ENCODE data around the gene ROR2. TPM values are rescaled to one million over a fixed set of nuclear protein-coding genes. Genes with fewer than 3 reads are reported as not detected.

Gene ROR2
- total and polyA plus RNA-seq, 4 donors: 0.13 to 0.84 (median 0.52) TPM

- WGBS: 76% methylated on average over 3 of the region's 3 CpGs
- TF ChIP-seq FOXA2 (IDR thresholded peaks at IDR 0.05) (no peak), JUND (IDR thresholded peaks at IDR 0.05) (no peak), FOXA1 (IDR thresholded peaks at IDR 0.05) (no peak), RAD21 (IDR thresholded peaks at IDR 0.05) (no peak), EGR1 (IDR thresholded peaks at IDR 0.05; ENCODE audit: low read depth in 2 of 2) (no peak), SP1 (IDR thresholded peaks at IDR 0.05) (no peak), GABPA (IDR thresholded peaks at IDR 0.05 in 1 of 2, conservative IDR thresholded peaks at IDR 0.05 in 1 of 2) (no peak), ATF3 (IDR thresholded peaks at IDR 0.05) (no peak), YY1 (IDR thresholded peaks at IDR 0.05) (no peak), NR2F2 (IDR thresholded peaks at IDR 0.05) (no peak)
- TF ChIP-seq, protein P1, sequence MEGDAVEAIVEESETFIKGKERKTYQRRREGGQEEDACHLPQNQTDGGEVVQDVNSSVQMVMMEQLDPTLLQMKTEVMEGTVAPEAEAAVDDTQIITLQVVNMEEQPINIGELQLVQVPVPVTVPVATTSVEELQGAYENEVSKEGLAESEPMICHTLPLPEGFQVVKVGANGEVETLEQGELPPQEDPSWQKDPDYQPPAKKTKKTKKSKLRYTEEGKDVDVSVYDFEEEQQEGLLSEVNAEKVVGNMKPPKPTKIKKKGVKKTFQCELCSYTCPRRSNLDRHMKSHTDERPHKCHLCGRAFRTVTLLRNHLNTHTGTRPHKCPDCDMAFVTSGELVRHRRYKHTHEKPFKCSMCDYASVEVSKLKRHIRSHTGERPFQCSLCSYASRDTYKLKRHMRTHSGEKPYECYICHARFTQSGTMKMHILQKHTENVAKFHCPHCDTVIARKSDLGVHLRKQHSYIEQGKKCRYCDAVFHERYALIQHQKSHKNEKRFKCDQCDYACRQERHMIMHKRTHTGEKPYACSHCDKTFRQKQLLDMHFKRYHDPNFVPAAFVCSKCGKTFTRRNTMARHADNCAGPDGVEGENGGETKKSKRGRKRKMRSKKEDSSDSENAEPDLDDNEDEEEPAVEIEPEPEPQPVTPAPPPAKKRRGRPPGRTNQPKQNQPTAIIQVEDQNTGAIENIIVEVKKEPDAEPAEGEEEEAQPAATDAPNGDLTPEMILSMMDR (IDR thresholded peaks at IDR 0.05; ENCODE audit: low read depth, low read length, missing input control): no peak
- TF ChIP-seq, protein P2, sequence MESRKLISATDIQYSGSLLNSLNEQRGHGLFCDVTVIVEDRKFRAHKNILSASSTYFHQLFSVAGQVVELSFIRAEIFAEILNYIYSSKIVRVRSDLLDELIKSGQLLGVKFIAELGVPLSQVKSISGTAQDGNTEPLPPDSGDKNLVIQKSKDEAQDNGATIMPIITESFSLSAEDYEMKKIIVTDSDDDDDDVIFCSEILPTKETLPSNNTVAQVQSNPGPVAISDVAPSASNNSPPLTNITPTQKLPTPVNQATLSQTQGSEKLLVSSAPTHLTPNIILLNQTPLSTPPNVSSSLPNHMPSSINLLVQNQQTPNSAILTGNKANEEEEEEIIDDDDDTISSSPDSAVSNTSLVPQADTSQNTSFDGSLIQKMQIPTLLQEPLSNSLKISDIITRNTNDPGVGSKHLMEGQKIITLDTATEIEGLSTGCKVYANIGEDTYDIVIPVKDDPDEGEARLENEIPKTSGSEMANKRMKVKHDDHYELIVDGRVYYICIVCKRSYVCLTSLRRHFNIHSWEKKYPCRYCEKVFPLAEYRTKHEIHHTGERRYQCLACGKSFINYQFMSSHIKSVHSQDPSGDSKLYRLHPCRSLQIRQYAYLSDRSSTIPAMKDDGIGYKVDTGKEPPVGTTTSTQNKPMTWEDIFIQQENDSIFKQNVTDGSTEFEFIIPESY (IDR thresholded peaks at IDR 0.05): no peak
- TF ChIP-seq, protein P3, sequence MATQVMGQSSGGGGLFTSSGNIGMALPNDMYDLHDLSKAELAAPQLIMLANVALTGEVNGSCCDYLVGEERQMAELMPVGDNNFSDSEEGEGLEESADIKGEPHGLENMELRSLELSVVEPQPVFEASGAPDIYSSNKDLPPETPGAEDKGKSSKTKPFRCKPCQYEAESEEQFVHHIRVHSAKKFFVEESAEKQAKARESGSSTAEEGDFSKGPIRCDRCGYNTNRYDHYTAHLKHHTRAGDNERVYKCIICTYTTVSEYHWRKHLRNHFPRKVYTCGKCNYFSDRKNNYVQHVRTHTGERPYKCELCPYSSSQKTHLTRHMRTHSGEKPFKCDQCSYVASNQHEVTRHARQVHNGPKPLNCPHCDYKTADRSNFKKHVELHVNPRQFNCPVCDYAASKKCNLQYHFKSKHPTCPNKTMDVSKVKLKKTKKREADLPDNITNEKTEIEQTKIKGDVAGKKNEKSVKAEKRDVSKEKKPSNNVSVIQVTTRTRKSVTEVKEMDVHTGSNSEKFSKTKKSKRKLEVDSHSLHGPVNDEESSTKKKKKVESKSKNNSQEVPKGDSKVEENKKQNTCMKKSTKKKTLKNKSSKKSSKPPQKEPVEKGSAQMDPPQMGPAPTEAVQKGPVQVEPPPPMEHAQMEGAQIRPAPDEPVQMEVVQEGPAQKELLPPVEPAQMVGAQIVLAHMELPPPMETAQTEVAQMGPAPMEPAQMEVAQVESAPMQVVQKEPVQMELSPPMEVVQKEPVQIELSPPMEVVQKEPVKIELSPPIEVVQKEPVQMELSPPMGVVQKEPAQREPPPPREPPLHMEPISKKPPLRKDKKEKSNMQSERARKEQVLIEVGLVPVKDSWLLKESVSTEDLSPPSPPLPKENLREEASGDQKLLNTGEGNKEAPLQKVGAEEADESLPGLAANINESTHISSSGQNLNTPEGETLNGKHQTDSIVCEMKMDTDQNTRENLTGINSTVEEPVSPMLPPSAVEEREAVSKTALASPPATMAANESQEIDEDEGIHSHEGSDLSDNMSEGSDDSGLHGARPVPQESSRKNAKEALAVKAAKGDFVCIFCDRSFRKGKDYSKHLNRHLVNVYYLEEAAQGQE (IDR thresholded peaks at IDR 0.05): no peak
- Histone ChIP-seq H3K9ac (ENCODE audit: low read depth in 1 of 2, low read length in 2 of 2) (no peak overlapping the region), H3K9me3 (ENCODE audit: control insufficient read depth in 4 of 4, low read length in 3 of 4) (no peaks in the 10 kb centered on the region), H3K27me3 (ENCODE audit: control insufficient read depth in 4 of 4, insufficient read depth in 4 of 4, low read length in 3 of 4) (no peaks in the 10 kb centered on the region), H3K4me1 (ENCODE audit: control insufficient read depth in 4 of 4, insufficient read depth in 4 of 4, low read length in 3 of 4) (peaks cover 0 to 2% (median 0%) of the 10 kb centered on the region in 4 donors), H3K27ac (ENCODE audit: low read depth in 1 of 2, low read length in 2 of 2) (no peak overlapping the region), H3K4me3 (ENCODE audit: low read depth in 1 of 3, low read length in 3 of 3) (no peak overlapping the region), H3K36me3 (ENCODE audit: control insufficient read depth in 4 of 4, insufficient read depth in 3 of 4, low read depth in 1 of 4, low read length in 3 of 4) (no peaks in the 10 kb centered on the region)
- no peak for DNase-seq (ENCODE audit: low spot score)
Measured at GRCh38 chr9:91890662-91891061, 59.4 kb downstream of the ROR2 start.

GRCh38 chr9:91889161-91889911 lies 60.7 kb downstream of the ROR2 start:
- no peak overlapping the region for H3K27ac ChIP-seq (ENCODE audit: low read depth in 1 of 2, low read length in 2 of 2)
- H3K36me3 ChIP-seq (ENCODE audit: control insufficient read depth in 4 of 4, insufficient read depth in 3 of 4, low read depth in 1 of 4, low read length in 3 of 4): no peaks in the 10 kb centered on the region
- no peak overlapping the region for H3K9ac ChIP-seq (ENCODE audit: low read depth in 1 of 2, low read length in 2 of 2)
- 73% methylated on average over 16 of the region's 16 CpGs for WGBS
- H3K4me3 ChIP-seq (ENCODE audit: low read depth in 1 of 3, low read length in 3 of 3): no peak overlapping the region
- no peaks in the 10 kb centered on the region for H3K9me3 ChIP-seq (ENCODE audit: control insufficient read depth in 4 of 4, low read length in 3 of 4)
- H3K27me3 ChIP-seq (ENCODE audit: control insufficient read depth in 4 of 4, insufficient read depth in 4 of 4, low read length in 3 of 4): no peaks in the 10 kb centered on the region
- DNase-seq (ENCODE audit: low spot score): no peak
- TF ChIP-seq NR2F2 (IDR thresholded peaks at IDR 0.05): no peak
- TF ChIP-seq MAX (IDR thresholded peaks at IDR 0.05): no peak
- no peak for TF ChIP-seq FOXA2 (IDR thresholded peaks at IDR 0.05)
- no peak for TF ChIP-seq ATF3 (IDR thresholded peaks at IDR 0.05)
- TF ChIP-seq RXRA (IDR thresholded peaks at IDR 0.05): no peak
- no peak for TF ChIP-seq HNF4G (IDR thresholded peaks at IDR 0.05)
- no peak for TF ChIP-seq JUND (IDR thresholded peaks at IDR 0.05)
- TF ChIP-seq, protein P1 (IDR thresholded peaks at IDR 0.05; ENCODE audit: low read depth, low read length, missing input control): no peak
- TF ChIP-seq TAF1 (conservative IDR thresholded peaks at IDR 0.05): no peak
- TF ChIP-seq RAD21 (IDR thresholded peaks at IDR 0.05): no peak
- peaks cover 0 to 2% (median 0%) of the 10 kb centered on the region in 4 donors for H3K4me1 ChIP-seq (ENCODE audit: control insufficient read depth in 4 of 4, insufficient read depth in 4 of 4, low read length in 3 of 4)

Measured in liver (tissue), 9 donors.